Uterus (tissue), 4 donors: ENCODE measurements around the gene TTC34. TPM values are rescaled to one million over a fixed set of nuclear protein-coding genes. Genes with fewer than 3 reads are reported as not detected.

Experiments
- DNase-seq, 2 donors: peaks; one replicate each; pipeline ENCODE4 v3.0.0-alpha.2; 2019 to 2020
- H3K27ac ChIP-seq, 2 donors: fragments of 200-600 bp; sonication (generic); 1 replicate in 1 of 2; 2 replicates in 1 of 2; pipeline ENCODE4 v1.5.1; 2016 to 2018
- H3K27me3 ChIP-seq, 2 donors: fragments of 200-600 bp; sonication (generic); one replicate each; pipeline ENCODE4 v1.5.1; 2018 to 2019; ENCODE audit warnings: control low read depth in 1 of 2
- H3K36me3 ChIP-seq, 2 donors: fragments of 200-600 bp; sonication (generic); one replicate each; pipeline ENCODE4 v1.5.1; 2019; ENCODE audit warnings: control low read depth in 1 of 2
- H3K4me1 ChIP-seq, 2 donors: fragments of 200-600 bp; sonication (generic); one replicate each; pipeline ENCODE4 v1.5.1; 2018 to 2019; ENCODE audit warnings: control low read depth in 1 of 2
- H3K4me3 ChIP-seq, 2 donors: fragments of 200-600 bp; sonication (generic); 1 replicate in 1 of 2; 2 replicates in 1 of 2; pipeline ENCODE4 v1.5.1; 2018 to 2019; ENCODE audit warnings: mild to moderate bottlenecking in 1 of 2
- H3K9me3 ChIP-seq, 2 donors: fragments of 200-600 bp; sonication (generic); one replicate each; pipeline ENCODE4 v1.5.1; 2019; ENCODE audit warnings: control low read depth in 1 of 2
- POLR2A ChIP-seq, 2 donors: fragments of 450-650 bp; IDR thresholded peaks; one replicate each; pipeline ENCODE4 v1.6.1; 2016; ENCODE audit warnings: antibody characterized with exemption in 2 of 2, mild to moderate bottlenecking in 1 of 2, moderate library complexity in 1 of 2
- intact Hi-C: fragments of 100-400 bp; cut with DNase I; formaldehyde crosslinking; loops from one replicate; pipeline ENCODE4 v1.15.1; 2023; ENCODE audit warnings: low total_unique reads
- total RNA-seq, 4 donors: library from RNA; depleted of rRNA in 3 of 4; stranded (reverse); fragments of >200 nt in 3 of 4; gene quantifications; one replicate each; pipeline versions ENCODE4 v1.1.0 to v1.2.4, GENCODE V29; 2014 to 2023
- TF ChIP-seq, protein P1 (sequence below), 4 experiments: fragments of 200-600 bp in 2 of 4; fragments of 450-650 bp in 2 of 4; sonication (generic) in 2 of 4; IDR thresholded peaks; one replicate each; pipeline ENCODE4 v1.5.1; 2016 to 2019; ENCODE audit warnings: antibody characterized with exemption in 4 of 4, mild to moderate bottlenecking in 2 of 4, moderate library complexity in 1 of 4
- donor health status: DM: yes; HTN: yes; CAD: no.

Gene TTC34
- total RNA-seq, 4 donors from 2014 or later = 0.29 to 2.9 (median 0.43) TPM

DNA sequence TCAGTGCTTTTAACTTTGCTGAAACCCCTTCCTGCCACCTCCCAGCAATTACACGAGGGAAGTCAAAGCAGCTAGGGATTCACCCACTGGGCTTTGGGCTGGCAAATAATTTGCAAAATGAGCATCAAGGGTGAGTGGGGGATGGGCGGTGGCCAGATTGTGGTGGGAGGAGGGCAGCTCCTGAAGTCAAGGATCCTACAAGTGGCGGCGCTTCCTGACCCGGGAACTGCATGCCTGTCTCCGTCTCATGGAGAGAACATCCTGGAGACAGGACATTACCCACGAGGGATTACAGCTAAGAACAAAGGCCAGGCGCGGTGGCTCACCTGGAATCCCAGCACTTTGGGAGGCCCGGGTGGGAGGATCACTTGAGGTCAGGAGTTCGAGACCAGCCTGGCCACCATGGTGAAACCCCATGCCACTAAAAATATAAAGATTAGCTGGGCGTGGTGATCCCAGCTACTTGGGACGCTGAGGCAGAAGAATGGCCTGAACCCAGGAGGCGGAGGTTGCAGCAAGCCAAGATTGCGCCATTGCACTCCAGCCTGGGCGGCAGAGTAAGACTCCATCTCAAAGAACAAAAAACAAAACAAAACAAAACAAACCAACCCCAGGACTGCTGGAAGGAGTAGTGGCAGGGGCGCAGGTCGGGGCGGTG, 12.9 kb downstream of the TTC34 start:
- Histone ChIP-seq H3K4me3 (no peak overlapping the region), H3K36me3 (no peaks in the 10 kb centered on the region), H3K27me3 (no peaks in the 10 kb centered on the region), H3K27ac (no peak overlapping the region), H3K4me1 (no peaks in the 10 kb centered on the region), H3K9me3 (no peaks in the 10 kb centered on the region)
- no peak for DNase-seq
- TF ChIP-seq POLR2A (IDR thresholded peaks at IDR 0.05) = no peak
- TF ChIP-seq, protein P1, sequence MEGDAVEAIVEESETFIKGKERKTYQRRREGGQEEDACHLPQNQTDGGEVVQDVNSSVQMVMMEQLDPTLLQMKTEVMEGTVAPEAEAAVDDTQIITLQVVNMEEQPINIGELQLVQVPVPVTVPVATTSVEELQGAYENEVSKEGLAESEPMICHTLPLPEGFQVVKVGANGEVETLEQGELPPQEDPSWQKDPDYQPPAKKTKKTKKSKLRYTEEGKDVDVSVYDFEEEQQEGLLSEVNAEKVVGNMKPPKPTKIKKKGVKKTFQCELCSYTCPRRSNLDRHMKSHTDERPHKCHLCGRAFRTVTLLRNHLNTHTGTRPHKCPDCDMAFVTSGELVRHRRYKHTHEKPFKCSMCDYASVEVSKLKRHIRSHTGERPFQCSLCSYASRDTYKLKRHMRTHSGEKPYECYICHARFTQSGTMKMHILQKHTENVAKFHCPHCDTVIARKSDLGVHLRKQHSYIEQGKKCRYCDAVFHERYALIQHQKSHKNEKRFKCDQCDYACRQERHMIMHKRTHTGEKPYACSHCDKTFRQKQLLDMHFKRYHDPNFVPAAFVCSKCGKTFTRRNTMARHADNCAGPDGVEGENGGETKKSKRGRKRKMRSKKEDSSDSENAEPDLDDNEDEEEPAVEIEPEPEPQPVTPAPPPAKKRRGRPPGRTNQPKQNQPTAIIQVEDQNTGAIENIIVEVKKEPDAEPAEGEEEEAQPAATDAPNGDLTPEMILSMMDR (IDR thresholded peaks at IDR 0.05) = no peak
- intact Hi-C loops = no loop called here

DNA sequence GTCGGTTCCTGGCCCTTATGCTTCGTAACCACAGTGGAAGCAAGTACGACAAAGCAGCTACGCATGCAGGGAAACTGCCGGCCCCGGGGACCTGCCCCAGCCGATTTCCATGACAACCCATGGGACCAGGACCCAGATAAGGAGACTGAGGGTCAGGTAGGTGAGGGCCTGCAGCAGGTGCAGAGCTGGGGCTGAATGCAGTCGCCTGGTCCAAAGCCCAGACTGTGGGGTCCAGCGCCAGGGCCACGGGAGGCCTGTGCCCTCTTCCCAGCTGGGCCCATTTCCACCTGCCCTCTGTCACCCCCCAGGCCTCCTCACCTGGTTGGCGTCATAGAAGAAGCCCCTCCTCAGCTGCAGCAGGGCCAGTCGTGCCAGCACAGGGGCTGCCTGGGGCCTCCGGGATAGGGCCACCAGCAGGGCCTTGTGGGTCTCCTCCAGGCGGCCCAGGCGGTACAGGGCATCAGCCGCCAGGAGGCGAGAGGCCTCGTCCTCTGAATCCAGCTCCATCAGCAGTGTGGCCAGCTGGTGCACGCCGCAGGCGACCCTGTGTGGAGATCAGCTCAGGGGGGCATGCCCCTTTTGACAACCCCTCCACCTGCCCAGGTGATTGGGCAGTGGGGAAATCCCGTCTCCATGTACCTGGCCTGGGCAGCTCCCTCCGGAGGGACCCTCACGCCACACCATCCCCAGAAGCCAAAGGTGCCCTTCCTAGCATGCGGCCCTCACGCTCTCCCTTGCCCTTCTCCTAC, 14.2 kb downstream of the TTC34 start:
- Histone ChIP-seq H3K9me3 (no peaks in the 10 kb centered on the region), H3K27ac (no peak overlapping the region), H3K36me3 (no peaks in the 10 kb centered on the region), H3K4me3 (no peak overlapping the region), H3K4me1 (no peaks in the 10 kb centered on the region), H3K27me3 (no peaks in the 10 kb centered on the region)
- peak in 1 of 2 donors; percentile 10 for DNase-seq
- intact Hi-C loops = no loop called here
- no peak for TF ChIP-seq POLR2A (IDR thresholded peaks at IDR 0.05)
- TF ChIP-seq, protein P1 (IDR thresholded peaks at IDR 0.05) = no peak

DNA sequence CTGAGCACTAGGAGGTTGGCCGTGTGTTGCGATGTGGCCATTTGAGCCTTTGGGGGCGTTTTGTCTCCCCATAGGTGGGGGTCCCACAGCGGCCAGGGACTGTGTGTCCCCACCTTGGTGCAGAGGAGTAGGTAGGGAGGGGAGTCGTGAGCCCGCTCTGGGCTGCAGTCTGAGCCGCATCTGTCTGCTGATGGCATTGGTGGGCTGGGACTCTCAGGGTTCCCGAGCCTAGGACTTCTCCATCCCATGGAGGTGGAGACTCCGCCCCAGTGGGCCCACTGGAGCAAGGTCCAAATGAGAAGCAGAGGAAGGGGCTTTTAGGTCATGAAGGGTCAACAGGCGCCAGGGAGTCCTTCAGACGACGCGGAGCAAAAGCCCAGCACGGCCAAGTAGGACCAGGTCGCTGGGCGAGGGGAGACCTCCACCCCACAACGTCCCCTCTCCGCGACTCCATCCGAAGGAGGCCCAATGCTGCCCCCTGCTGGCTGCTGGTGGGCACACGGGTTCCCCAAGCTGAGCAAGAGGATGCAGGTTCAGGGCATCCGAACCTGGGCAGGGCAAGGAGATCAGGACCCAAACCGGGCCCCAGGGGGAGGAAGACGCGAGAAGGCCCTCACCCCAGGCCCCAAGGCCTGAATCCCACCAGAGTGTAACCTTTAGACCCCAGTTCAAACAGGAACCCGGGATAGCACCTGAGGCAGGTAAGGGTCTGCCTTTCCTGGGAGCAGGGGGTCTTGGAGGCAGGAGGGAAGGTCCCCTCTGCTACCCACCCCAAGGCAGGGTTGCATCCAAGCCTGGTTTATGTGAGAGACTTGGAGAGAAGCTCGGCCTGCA, 14.9 kb downstream of the TTC34 start:
- Histone ChIP-seq H3K27ac (no peak overlapping the region), H3K9me3 (no peaks in the 10 kb centered on the region), H3K27me3 (no peaks in the 10 kb centered on the region), H3K36me3 (no peaks in the 10 kb centered on the region), H3K4me3 (no peak overlapping the region), H3K4me1 (no peaks in the 10 kb centered on the region)
- peak in 1 of 2 donors; percentile 16 for DNase-seq
- intact Hi-C loops = no loop called here
- TF ChIP-seq, protein P1 (IDR thresholded peaks at IDR 0.05) = peak; percentile 24 to 37 (median 32)
- no peak for TF ChIP-seq POLR2A (IDR thresholded peaks at IDR 0.05)

DNA sequence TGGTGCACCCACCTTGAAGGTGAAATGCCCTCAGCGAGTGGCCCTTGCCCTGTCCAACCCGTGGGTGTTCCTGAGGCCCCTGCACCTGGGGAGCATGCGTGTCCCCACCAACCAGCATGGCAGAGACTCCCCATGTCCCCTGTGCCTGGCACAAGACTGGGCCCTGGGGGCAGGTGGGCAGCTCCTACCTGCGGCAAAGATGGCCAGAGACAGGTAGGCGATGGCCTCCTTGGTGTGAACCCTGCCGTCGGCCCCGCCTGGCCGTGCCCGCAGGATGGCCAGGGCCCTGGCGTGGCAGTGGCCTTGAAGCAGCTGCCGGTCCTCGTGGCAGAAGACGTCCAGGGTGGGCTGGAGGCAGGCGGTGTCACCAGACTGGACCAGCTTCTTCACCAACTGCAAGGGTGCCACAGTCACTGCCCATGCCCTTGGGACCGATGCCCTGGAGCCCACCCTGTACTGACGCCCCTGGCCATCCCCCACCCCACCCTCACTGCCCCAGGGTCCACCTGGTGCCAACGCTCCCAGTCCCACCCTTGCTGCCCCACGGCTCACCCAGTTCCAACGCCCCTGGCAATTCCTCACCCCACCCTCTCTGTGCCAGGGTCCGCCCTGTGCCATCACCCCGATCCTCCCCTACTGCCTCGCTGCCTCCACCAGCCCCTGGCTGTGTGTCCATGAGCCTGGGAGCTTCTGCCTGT, 15.7 kb downstream of the TTC34 start:
- Histone ChIP-seq H3K4me3 (no peak overlapping the region), H3K27me3 (no peaks in the 10 kb centered on the region), H3K9me3 (no peaks in the 10 kb centered on the region), H3K4me1 (no peaks in the 10 kb centered on the region), H3K27ac (no peak overlapping the region), H3K36me3 (no peaks in the 10 kb centered on the region)
- TF ChIP-seq, protein P1 (IDR thresholded peaks at IDR 0.05) = no peak
- no peak for TF ChIP-seq POLR2A (IDR thresholded peaks at IDR 0.05)
- intact Hi-C loops = no loop called here
- DNase-seq = peak in 1 of 2 donors; percentile 6
